Superior temporal gyrus (tissue), 1 donor: ENCODE measurements around the gene SMAD9.

Experiments
- DNase-seq: peaks from one replicate; pipeline ENCODE4 v3.0.0-alpha.2; 2016; ENCODE audit errors: extremely low spot score

The SMAD9 gene

DNA sequence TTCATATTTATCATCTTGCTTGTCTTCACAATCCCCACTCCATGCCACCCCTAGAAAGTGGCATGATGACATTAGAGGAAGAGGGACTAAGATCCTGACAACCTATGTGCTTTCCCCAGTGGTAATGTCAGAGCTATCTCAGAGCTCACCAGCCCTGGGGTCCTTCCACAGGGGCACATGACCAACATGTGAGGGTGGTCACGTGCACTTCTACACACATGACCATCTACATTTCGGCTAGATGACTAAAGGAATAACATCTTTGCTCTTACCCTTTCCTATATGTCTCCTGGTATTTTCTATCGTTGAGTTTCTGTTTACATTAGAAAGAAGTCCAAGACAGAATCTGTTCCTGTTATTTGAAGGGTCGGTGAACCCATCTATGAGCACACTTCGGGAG, 54.8 kb downstream of the SMAD9 start:
- DNase-seq = no peak

DNA sequence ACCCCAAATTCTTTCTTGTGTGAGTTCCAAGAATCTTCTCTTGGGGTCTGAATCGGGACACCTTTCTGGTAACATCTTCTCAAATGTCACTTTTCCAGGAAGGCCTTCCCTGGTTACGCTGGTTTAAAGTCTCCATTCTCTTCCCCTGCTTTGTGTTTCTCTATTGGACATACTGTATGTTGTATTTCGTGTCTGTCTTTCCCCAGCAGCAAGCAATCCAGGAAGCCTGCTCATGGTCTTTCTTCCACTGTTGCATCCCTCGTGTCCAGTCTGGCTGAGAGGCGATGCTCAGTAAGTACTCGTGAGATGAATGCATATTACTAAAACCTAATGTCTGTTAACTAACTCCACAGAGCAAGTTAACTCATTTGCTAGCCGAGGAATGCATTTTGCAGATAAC, 57.3 kb downstream of the SMAD9 start:
- no peak for DNase-seq

DNA sequence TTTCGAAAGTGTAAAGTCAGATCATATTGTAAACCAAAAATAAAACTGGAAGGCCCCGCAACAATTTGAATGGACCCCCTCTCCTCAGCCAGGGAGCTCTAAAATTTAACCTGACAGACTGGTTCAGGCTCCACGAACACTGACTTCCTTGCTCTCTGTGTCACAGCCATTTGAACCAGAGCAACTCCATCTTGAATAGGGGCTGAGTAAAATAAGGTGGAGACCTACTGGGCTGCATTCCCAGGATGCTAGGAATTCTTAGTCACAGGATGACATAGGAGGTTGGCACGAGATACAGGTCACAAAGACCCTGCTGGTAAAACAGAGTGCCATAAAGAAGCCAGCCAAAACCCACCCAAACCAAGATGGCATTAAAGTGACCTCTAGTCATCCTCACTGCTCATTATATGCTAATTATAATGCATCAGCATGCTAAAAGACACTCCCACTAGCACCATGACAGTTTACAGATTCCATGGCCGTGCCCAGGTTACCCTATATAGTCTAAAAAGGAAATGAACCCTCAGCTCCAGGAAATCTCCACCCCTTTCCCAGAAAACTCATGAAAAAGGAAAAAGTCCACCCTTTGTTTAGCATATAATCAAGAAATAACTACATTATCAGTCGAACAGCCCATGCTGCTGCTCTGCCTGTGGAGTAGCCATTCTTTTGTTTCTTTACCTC, 57.9 kb downstream of the SMAD9 start:
- no peak for DNase-seq

DNA sequence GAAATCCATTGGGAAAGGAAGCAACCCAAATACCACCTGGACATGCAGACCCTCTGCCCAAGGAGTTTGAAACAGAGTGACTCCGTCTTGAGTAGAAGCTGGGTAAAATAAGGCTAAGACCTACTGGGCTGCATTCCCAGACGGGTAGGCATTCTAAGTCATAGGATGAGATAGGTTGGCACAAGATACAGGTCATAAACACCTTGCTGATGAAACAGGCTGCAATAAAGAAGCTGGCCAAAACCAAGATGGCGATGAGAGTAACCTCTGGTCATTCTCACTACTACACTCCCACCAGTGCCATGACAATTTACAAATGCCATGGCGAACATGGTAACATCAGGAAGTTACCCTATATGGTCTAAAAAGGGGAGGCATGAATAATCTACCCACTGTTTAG, 60.8 kb downstream of the SMAD9 start:
- no peak for DNase-seq

DNA sequence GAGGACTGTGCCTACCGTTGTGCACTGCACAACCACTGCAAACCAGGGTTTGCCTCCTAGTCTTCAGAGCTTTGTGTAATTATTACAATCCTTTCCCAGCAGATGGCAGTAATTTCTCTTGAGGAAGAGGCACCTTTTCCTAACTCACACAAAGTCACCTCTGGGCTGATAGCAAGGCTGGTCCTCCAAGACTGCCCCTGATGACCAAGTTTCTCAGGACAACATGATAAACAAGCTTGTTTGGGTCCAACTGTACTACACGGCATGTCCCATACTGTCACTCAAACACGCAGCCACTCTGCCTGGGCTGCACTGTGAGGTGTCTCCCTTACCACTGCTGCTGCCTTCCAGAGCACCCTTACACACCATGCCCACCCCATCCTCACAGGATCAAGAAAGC, 61.7 kb downstream of the SMAD9 start:
- DNase-seq = peak; percentile 76

DNA sequence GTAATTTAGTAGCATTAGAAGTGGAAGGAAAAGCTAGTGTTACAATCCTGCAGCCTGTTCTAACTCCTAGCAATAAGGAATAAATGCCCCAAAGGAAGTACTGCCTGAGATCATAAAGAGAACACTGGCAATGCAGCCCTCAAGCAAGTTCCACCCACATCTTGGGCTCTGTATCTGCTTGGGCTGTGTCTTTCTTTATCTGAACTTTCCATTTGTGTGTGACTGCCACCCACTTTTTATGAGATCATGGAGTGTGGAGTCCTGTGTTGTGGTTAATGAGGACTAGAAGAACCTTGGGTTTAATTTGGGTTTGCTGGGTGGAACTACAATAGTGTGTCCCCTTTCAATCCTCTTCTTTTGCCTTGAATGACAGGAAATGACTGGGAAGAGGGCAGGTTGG, 62.8 kb downstream of the SMAD9 start:
- no peak for DNase-seq

DNA sequence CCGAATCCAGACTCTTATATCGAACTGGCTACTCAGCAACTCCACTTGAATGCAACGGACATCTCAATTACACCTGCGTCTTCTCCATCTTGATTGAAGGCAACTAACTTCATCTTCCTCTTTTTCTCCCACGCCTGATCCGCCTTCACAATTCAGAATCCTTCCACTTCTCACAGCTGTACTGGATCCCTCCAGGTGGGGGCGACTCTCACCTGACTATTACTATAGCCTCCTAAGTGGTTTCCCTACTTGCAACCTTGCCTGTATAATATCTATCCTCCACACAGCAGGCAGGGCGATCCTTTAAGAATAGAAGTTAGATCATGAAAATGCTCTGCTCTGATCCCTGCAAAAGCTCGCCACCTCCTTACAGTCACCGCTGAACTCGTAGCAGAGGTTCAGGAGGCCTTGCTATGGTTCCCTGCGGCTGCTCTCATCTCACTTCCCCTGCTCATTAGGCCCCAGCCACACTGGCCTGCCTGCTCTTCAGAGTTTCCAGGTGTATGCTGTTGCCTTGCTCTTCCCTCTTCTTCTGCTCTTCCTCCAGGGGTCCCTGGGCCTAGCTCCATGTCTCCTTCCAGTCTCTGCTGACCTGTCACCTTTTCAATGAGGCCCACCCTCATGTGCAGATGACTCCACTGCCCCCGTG, 69.1 kb downstream of the SMAD9 start:
- no peak for DNase-seq

DNA sequence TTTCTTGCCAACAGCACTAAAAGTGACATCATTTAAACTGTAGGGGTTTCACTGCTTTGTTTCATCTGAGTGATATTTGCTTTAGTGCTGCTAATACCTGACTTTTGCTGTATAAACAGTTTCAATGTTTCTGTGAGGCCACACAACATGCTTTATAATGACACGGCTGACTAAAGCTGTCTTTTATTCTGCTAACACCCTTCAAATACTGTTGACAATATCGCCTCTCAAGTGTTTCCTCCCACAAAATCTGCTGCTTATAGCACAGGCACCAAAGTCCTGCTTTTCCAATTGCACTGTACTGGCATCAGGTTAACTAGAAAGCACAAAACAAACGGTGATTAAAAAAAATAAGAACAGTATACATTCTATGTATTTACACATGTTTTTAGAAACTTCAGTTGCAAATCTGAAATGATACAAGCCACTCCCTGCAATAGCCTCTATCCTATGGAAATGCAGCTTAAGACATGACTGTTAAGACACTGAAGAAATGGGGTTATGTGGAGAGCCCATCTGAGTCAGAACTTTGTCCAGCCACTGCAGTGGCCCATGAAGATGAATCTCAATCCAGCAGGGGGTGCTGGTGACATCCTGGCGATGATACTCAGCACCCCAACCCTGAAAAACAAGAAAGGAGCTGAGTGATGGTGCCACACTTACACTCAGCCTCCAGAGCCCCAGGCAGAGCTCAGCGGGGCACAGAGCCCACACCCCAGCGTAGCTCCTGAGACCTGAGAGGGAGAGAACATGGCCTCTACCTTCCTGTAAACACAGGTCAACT, 71.6 kb downstream of the SMAD9 start:
- DNase-seq = no peak

DNA sequence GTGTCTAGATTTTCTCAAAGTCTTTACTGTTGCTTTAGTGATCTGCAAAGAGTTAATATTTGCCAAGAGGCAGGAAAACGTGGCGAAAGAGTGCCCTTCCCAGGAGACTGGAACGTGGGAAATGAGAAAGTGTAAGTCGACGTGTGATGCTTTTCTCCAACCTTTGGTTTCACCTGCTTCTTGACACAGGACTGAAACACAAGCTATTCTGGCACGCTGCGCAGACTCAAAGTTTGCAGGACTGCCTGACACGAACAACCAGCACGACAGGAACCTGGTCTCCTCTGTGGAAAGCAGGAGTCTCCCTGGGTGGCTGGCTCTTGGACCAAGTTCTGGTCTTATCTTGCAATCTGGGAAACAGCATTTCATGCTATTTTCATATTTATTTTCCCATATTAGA, 72.4 kb downstream of the SMAD9 start:
- no peak for DNase-seq

DNA sequence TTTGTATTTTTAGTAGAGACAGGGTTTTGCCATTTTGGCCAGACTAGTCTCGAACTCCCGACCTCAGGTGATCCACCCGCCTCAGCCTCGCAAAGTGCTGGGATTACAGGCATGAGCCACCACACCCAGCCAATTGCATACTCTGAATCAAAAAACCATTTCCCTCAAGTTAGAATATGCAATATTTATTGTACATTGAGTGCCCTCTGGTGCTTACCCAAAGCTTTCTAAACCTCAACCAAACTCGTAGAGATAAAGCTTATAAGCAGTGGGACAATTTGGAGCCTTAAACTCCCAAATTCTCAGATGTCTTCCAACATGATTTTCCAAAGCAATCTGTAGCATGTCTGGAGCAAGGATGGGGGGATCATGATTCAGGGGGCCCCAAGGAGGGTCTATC, 78.6 kb downstream of the SMAD9 start:
- DNase-seq = no peak

DNA sequence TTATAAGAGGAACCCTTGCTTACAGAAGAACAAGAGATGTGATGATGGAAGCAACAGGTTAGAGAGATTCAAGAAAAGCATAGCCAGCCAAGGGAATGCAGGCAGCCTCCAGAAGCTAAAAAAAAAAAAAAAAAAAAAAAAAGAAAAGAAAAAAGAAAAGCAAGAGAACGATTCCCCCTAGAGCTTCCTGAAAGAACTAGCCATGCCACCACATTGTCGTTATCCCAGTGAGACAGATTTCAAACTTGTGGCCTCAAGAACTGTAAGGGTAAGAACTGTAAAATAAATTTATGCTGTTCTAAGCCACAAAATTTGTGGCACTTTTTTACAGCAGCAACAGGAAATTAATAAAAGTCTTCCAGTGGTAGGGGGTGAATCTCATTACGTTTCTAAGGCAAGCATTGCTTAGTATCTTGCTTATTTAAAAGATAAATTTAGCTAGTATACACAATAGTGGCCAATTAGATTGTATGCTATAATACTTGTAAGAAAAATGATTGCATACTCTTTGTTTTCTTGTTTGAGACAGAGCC, 79.3 kb downstream of the SMAD9 start:
- no peak for DNase-seq

DNA sequence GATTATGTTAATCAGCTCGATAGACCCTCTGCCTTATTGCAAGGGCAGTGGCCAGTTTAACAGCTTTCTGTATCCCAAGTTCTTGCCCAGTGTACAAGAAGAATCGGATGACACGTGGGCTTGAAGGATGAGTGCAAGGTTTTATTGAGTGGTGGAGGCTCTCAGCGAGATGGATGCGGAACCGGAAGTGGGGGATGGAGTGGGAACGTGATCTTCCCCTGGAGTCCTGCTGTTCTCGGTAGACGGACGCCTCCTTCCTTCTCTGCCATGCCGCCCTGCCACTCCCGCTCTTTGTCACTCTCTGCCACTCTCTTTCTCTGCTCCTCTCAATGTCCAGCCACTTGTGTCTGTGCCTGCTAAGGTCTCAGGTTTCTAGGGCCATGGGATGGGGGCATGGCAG, 80.1 kb downstream of the SMAD9 start:
- no peak for DNase-seq

DNA sequence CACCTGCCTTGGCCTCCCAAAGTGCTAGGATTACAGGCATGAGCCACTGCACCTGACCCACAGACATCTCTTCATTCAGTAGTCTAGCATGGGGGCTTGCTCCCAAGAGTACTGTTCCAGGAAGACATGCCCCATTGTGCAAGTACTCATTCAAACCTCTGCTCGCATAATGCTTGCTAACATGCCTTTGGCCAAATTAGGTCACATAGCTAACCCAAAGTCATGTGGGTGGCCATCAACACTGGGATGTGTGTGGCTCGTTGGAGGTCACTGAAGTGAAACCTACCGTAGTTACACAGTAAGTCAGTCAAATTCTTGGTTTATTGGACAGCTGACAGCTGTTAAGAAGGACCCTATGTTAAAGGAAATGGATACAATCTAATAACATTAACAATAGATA, 80.8 kb downstream of the SMAD9 start:
- no peak for DNase-seq

DNA sequence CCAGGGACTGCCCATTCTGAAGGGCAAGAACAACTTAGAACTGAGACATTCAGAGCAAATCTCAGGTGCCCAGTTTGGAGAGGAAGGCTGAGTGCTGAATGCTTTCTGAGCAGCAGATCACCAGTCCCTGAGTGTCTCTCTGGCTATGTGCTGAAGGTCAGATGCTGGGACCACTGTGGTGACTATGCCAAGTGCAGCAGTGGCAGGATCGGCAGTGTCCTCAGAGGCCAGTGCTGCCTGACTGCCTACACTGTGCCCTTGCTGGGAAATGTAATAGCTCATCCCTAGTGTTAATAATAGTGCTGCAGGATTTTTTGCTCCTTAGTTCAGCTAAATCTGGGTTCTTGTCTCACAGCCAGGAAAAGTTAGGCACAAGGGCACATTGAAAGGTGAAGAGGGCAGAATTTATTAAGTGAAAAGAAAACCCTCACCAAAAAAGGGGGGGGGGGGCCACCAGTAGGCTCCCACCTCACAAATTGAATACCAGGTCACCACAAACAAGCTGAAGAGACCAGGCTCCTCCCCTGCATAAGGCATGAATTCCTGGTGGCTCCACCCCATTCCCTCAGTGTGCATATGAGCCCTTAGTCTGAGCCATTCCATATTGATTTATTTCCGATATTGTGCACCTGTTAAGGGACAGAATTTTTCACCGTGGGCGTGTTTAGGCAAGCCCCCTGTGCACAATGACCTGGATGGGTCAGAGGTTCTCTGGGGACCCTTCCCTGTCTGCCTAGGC, 82.5 kb downstream of the SMAD9 start:
- DNase-seq = no peak

DNA sequence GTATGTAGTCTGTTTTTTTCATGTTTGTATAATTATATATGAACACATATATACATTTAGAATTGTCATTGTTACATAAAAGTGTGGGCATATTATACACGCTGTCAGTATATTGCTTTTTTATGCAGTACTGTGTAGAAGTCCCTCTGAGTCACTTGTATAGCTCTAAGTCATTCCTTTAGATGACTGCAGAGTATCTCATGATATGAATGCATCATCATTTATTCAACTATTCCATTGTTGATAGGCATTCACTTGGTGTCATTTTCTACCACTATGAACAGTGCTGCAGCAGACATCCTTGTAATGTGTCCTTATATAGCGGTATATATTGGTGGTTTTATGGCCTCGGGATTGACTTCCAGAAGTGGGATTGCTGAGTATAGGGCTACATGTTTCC, 85.7 kb downstream of the SMAD9 start:
- no peak for DNase-seq

DNA sequence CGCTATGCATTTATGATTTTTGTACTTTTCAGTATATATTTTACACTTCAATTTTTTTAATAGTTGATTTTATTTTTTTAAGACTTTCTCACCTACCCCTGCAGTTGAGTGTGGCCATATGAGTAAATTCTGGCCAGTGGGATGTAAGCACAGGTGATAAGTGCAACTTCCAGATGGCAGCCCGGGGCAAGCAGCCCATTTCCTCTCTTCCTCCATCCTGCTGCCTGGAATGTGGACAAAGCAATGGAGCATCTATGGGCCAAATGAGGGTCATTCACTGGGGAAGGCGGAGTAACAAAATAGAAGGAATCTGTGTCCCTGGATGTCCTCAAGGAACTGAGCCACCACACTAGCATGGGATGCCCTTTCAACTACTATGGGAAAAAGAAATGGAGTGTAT, 88.7 kb downstream of the SMAD9 start:
- DNase-seq = no peak

DNA sequence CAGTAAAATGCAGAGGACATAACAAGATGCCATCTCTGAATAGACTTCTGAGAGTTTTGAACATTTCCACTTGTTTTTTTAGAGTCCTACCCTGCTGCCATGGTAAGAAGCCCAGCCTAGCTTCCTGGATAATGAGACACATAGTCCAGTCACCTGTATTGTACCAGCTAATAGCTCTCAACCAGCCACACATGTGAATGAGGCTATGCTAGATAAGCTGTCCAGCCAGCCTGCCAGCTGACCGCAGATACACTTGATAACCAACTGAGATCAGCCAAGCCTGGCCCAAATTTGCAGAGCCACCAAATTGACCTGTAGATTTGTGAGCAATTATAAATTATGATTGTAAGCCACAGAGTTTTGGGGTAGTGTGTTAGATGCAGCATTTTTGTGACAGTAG, 90.3 kb downstream of the SMAD9 start:
- no peak for DNase-seq

DNA sequence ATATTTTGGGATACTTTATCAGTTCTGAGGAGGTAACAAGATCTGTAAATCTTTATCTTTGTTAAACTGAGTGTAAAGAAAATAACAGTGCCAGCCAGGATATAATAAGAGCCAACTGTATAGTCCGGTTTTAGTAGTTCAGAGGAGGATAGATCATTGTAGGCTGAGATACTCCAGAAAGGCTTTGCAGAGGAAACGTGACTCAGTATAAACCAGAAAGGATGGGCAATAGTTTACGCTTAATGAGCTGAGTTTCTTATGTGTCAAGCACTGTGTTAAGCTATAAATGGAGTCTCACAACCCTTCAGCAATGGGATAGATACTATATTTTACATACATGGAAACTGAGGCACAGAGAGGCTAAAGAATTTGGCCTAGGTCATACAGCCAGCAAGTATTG, 97.3 kb downstream of the SMAD9 start:
- DNase-seq = no peak

DNA sequence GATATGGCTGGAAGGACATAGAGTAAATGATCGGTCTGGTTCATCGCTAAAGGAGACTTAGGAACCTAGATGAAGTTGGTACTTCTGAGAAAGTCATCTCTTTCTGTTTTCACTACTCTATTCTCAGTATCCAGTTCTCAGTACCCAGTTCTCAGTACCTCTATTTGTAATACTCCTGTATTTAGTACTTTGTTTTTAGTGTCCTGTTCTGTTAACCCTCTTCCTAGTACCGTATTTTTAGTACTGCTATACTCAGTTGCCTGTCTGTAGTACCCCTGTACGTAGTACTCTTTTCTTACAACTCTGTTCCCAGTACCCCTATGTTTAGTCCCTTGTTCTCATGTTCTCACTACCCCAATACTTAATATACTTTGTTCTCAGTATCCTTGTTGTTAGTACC, 99.8 kb downstream of the SMAD9 start:
- DNase-seq = no peak

DNA sequence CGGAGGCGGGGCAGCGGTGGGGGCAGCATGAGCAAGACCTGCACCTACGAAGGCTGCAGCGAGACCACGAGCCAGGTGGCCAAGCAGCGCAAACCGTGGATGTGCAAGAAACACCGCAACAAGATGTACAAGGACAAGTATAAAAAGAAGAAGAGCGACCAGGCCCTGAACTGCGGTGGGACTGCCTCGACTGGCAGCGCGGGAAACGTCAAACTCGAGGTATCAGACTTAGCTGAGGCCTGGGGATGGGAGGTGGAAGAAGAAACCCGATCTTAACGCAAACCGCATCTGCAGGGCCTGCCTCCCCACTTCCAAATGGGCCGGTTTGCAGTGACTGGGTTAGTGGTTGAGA, 100.3 kb downstream of the SMAD9 start:
- DNase-seq = no peak

DNA sequence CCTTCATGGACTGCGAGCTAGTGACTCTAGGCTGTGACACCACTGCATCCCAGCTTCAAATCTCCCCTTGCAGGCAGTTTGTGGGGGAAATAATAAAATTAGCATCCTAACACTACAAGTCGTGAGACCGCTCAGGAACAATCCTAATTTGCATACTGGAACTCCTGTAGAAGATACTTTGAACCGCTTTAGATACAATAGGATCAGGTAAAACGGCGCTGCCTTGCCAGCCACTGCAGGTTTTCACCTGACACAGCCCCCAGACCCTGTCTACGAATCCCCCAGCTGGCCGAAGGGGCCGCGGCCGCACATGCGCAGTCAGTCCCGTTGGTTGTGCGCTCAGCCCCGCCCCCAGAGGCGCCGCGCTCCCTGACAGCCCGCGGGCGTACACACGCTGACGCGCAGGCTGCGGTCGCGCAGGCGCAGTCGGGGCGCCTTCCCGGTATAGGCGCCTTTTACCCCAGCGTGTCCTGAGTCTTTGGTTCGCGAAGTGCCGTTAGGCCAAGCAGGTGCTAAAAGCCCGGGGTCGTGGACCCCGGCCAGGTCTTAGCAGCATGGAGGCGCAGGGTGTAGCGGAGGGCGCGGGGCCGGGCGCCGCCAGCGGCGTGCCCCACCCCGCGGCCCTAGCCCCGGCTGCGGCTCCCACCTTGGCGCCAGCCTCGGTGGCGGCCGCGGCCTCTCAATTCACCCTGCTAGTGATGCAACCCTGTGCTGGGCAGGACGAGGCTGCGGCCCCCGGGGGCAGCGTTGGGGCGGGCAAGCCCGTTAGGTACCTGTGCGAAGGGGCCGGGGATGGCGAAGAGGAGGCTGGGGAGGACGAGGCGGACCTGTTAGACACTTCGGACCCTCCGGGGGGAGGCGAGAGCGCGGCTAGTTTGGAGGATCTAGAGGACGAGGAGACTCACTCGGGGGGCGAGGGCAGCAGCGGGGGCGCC, 101.0 kb downstream of the SMAD9 start, which contains the start of gene RFXAP:
Gene RFXAP, plus strand, starts transcription at position 419 of the 935 bp plus-strand sequence. Its CDS starts 136 bp downstream, at position 555.
- DNase-seq = peak; percentile 89
